Stimulated activated effector memory CD8-positive, alpha-beta T cell treated with anti-CD3 and anti-CD28 coated beads, Interleukin-12 subunit alpha, Interleukin-12 subunit beta, amount 100 ng/mL, for 72 hours (primary cell): ENCODE data around the gene ZNFX1.
"Not testable (repeated sequence)": the region's sequence is repeated elsewhere in the genome, so short reads cannot be mapped to it uniquely, and the experiment has no call there.

ENCODE experiments used
- ATAC-seq: fragments of 150-1000 bp; cut with Tn5 transposase; 2 replicates; pipeline ENCODE4 v1.10.0; 2021
- DNase-seq, 2 donors: peaks; one replicate each; pipeline ENCODE4 v3.0.0; 2021 to 2022; ENCODE audit warnings: low spot score in 2 of 2
- H3K27ac Mint-ChIP-seq: one replicate; pipeline ENCODE4 v1.8.0; 2022; ENCODE audit warnings: mild to moderate bottlenecking, mixed read lengths
- H3K36me3 Mint-ChIP-seq: one replicate; pipeline ENCODE4 v1.8.0; 2022; ENCODE audit warnings: mild to moderate bottlenecking, mixed read lengths
- H3K4me1 Mint-ChIP-seq: one replicate; pipeline ENCODE4 v1.8.0; 2022; ENCODE audit warnings: mixed read lengths
- H3K4me3 Mint-ChIP-seq: one replicate; pipeline ENCODE4 v1.8.0; 2022; ENCODE audit warnings: mild to moderate bottlenecking, mixed read lengths
- H3K9me3 Mint-ChIP-seq: one replicate; pipeline ENCODE4 v1.8.0; 2022; ENCODE audit warnings: mixed read lengths

The ZNFX1 gene

GRCh38 chr20:49278036-49278817 is at the start of gene ZNFX1:
ZNFX1 (minus strand) TSS chr20:49278057; CDS start chr20:49275839, 2,218 bp downstream.
- ATAC-seq (peak; percentile 87), DNase-seq (peak; percentile 95 to 99)
- peak within 1 kb of the TSS; percentile 100 for H3K27ac Mint-ChIP-seq
- peaks cover 63% of the 10 kb centered on the region for H3K4me1 Mint-ChIP-seq
- peaks cover 6% of the 10 kb centered on the region for H3K9me3 Mint-ChIP-seq
- H3K4me3 Mint-ChIP-seq: peak within 1 kb of the TSS; percentile 97
- peaks cover 100% of the 10 kb centered on the region for H3K36me3 Mint-ChIP-seq

- H3K27ac Mint-ChIP-seq: no peak overlapping the region
- H3K4me3 Mint-ChIP-seq: no peak overlapping the region
- no peaks in the 10 kb centered on the region for H3K9me3 Mint-ChIP-seq
- DNase-seq: no peak
- peaks cover 25% of the 10 kb centered on the region for H3K4me1 Mint-ChIP-seq
- no peak for ATAC-seq
- H3K36me3 Mint-ChIP-seq: no peaks in the 10 kb centered on the region
These were observed 48.2 kb upstream of the ZNFX1 start for GRCh38 chr20:49326026-49326425.

- H3K4me3 Mint-ChIP-seq: no peak overlapping the region
- H3K9me3 Mint-ChIP-seq: no peaks in the 10 kb centered on the region
- H3K36me3 Mint-ChIP-seq: no peaks in the 10 kb centered on the region
- ATAC-seq (no peak), DNase-seq (no peak)
- H3K4me1 Mint-ChIP-seq: peaks cover 27% of the 10 kb centered on the region
- H3K27ac Mint-ChIP-seq: peak overlapping the region; percentile 88
These were observed 46.4 kb upstream of the ZNFX1 start for GRCh38 chr20:49324306-49324705.

- peaks cover 32% of the 10 kb centered on the region for H3K4me1 Mint-ChIP-seq
- peaks cover 3% of the 10 kb centered on the region for H3K36me3 Mint-ChIP-seq
- DNase-seq (peak; percentile 12 to 61), ATAC-seq (peak; percentile 89)
- H3K27ac Mint-ChIP-seq: peak overlapping the region; percentile 88
- no peaks in the 10 kb centered on the region for H3K9me3 Mint-ChIP-seq
- H3K4me3 Mint-ChIP-seq: no peak overlapping the region
These were observed 45.9 kb upstream of the ZNFX1 start for GRCh38 chr20:49323622-49324238.

GRCh38 chr20:49320460-49320859 is 42.6 kb upstream of the ZNFX1 start:
- Mint-ChIP-seq H3K9me3 (no peaks in the 10 kb centered on the region), H3K4me1 (peaks cover 36% of the 10 kb centered on the region), H3K4me3 (no peak overlapping the region), H3K27ac (no peak overlapping the region), H3K36me3 (peaks cover 6% of the 10 kb centered on the region)
- ATAC-seq (no peak), DNase-seq (no peak)

GRCh38 chr20:49319208-49319809 is 41.5 kb upstream of the ZNFX1 start:
- Mint-ChIP-seq H3K27ac (peak overlapping the region; percentile 17), H3K4me1 (peaks cover 30% of the 10 kb centered on the region), H3K4me3 (peak overlapping the region; percentile 91), H3K36me3 (peaks cover 6% of the 10 kb centered on the region), H3K9me3 (no peaks in the 10 kb centered on the region)
- ATAC-seq (no peak), DNase-seq (no peak)

- Mint-ChIP-seq H3K9me3 (no peaks in the 10 kb centered on the region), H3K27ac (peak overlapping the region; percentile 17)
These were observed 40.8 kb upstream of the ZNFX1 start for GRCh38 chr20:49318430-49319207.

GRCh38 chr20:49318091-49318429 is 40.2 kb upstream of the ZNFX1 start:
- Mint-ChIP-seq H3K9me3 (no peaks in the 10 kb centered on the region), H3K27ac (no peak overlapping the region), H3K4me3 (peak overlapping the region; percentile 91), H3K36me3 (peaks cover 6% of the 10 kb centered on the region), H3K4me1 (peaks cover 18% of the 10 kb centered on the region)
- DNase-seq (no peak), ATAC-seq (no peak)

More at GRCh38 chr20:49318430-49319207, 40.8 kb upstream of the ZNFX1 start:
- peak; percentile 4 to 55 for DNase-seq
- Mint-ChIP-seq H3K4me3 (peak overlapping the region; percentile 91), H3K4me1 (peaks cover 23% of the 10 kb centered on the region), H3K36me3 (peaks cover 6% of the 10 kb centered on the region)
- peak; percentile 60 for ATAC-seq

GRCh38 chr20:49316704-49317103 is 38.8 kb upstream of the ZNFX1 start:
- peaks cover 11% of the 10 kb centered on the region for H3K4me1 Mint-ChIP-seq
- peaks cover 6% of the 10 kb centered on the region for H3K36me3 Mint-ChIP-seq
- no peak overlapping the region for H3K4me3 Mint-ChIP-seq
- no peak overlapping the region for H3K27ac Mint-ChIP-seq
- no peaks in the 10 kb centered on the region for H3K9me3 Mint-ChIP-seq
- no peak for DNase-seq
- no peak for ATAC-seq

GRCh38 chr20:49315580-49315979 is 37.7 kb upstream of the ZNFX1 start:
- ATAC-seq (no peak), DNase-seq (no peak)
- Mint-ChIP-seq H3K27ac (no peak overlapping the region), H3K4me3 (no peak overlapping the region), H3K36me3 (peaks cover 6% of the 10 kb centered on the region), H3K4me1 (peaks cover 19% of the 10 kb centered on the region), H3K9me3 (no peaks in the 10 kb centered on the region)

GRCh38 chr20:49314052-49314451 is 36.2 kb upstream of the ZNFX1 start:
- H3K4me1 Mint-ChIP-seq: peaks cover 29% of the 10 kb centered on the region
- H3K36me3 Mint-ChIP-seq, H3K4me3 Mint-ChIP-seq, DNase-seq, ATAC-seq, H3K27ac Mint-ChIP-seq, H3K9me3 Mint-ChIP-seq: not testable (repeated sequence)

GRCh38 chr20:49313283-49313682 is 35.4 kb upstream of the ZNFX1 start:
- Mint-ChIP-seq H3K9me3 (no peaks in the 10 kb centered on the region), H3K36me3 (no peaks in the 10 kb centered on the region), H3K4me1 (peaks cover 28% of the 10 kb centered on the region), H3K27ac (no peak overlapping the region), H3K4me3 (no peak overlapping the region)
- DNase-seq (no peak), ATAC-seq (no peak)

- no peak overlapping the region for H3K4me3 Mint-ChIP-seq
- DNase-seq (no peak), ATAC-seq (no peak)
- H3K27ac Mint-ChIP-seq: no peak overlapping the region
- peaks cover 28% of the 10 kb centered on the region for H3K4me1 Mint-ChIP-seq
- H3K9me3 Mint-ChIP-seq: no peaks in the 10 kb centered on the region
- H3K36me3 Mint-ChIP-seq: no peaks in the 10 kb centered on the region
These were observed 34.8 kb upstream of the ZNFX1 start for GRCh38 chr20:49312661-49313060.

GRCh38 chr20:49310705-49311104 is 32.8 kb upstream of the ZNFX1 start:
- H3K27ac Mint-ChIP-seq: peak overlapping the region; percentile 47
- H3K4me1 Mint-ChIP-seq: peaks cover 28% of the 10 kb centered on the region
- no peaks in the 10 kb centered on the region for H3K36me3 Mint-ChIP-seq
- H3K4me3 Mint-ChIP-seq: no peak overlapping the region
- H3K9me3 Mint-ChIP-seq: no peaks in the 10 kb centered on the region
- peak; percentile 61 for ATAC-seq
- DNase-seq: no peak

GRCh38 chr20:49308875-49309274 is 31.0 kb upstream of the ZNFX1 start:
- DNase-seq: no peak
- peak; percentile 43 for ATAC-seq
- H3K4me1 Mint-ChIP-seq: peaks cover 28% of the 10 kb centered on the region
- no peak overlapping the region for H3K27ac Mint-ChIP-seq
- no peaks in the 10 kb centered on the region for H3K36me3 Mint-ChIP-seq
- H3K9me3 Mint-ChIP-seq: no peaks in the 10 kb centered on the region
- no peak overlapping the region for H3K4me3 Mint-ChIP-seq
